Testis (tissue), 3 donors: ENCODE results near the gene TTC39A. TPM values are rescaled to one million over a fixed set of nuclear protein-coding genes. Genes with fewer than 3 reads are reported as not detected.

Experiments used
- DNase-seq: peaks from one replicate; pipeline ENCODE4 v3.0.0-alpha.2; 2019
- H3K27ac ChIP-seq, 2 donors: fragments of 200-600 bp; sonication (generic); one replicate each; pipeline ENCODE4 v1.5.1; 2019
- H3K27me3 ChIP-seq: fragments of 200-600 bp; sonication (generic); one replicate; pipeline ENCODE4 v1.5.1; 2019
- H3K36me3 ChIP-seq: fragments of 200-600 bp; sonication (generic); one replicate; pipeline ENCODE4 v1.5.1; 2017; ENCODE audit warnings: low read depth; ENCODE audit errors: missing control alignments
- H3K4me1 ChIP-seq: fragments of 200-600 bp; sonication (generic); one replicate; pipeline ENCODE4 v1.5.1; 2019
- H3K4me3 ChIP-seq, 2 donors: fragments of 200-600 bp; sonication (generic); one replicate each; pipeline ENCODE4 v1.5.1; 2017 to 2019
- H3K9me3 ChIP-seq: fragments of 200-600 bp; sonication (generic); one replicate; pipeline ENCODE4 v1.5.1; 2017
- CTCF ChIP-seq, 3 experiments: fragments of 450-650 bp in 2 of 3; fragments of 200-600 bp in 1 of 3; sonication (generic) in 1 of 3; IDR thresholded peaks; one replicate each; pipeline ENCODE4 v1.5.1; 2016 to 2019; ENCODE audit warnings: antibody characterized with exemption in 3 of 3, mild to moderate bottlenecking in 2 of 3, moderate library complexity in 1 of 3
- POLR2A ChIP-seq: fragments of 450-650 bp; IDR thresholded peaks from one replicate; pipeline ENCODE4 v1.6.1; 2017; ENCODE audit warnings: antibody characterized with exemption, mild to moderate bottlenecking, moderate library complexity
- WGBS, 2 donors: methylation state at CpG; one replicate each; pipeline ENCODE4 v1.1.5; 2018; 5-methylcytosine and 5-hydroxymethylcytosine counted together
- intact Hi-C: fragments of 100-400 bp; cut with DNase I; formaldehyde crosslinking; loops from one replicate; pipeline ENCODE4 v1.15.1; 2023; ENCODE audit warnings: low total_unique reads
- polyA plus RNA-seq: library from polyadenylated mRNA; stranded (reverse); fragments of 350-450 nt; fragmentation: Illumina TruSeq; extraction: RNeasy Lipid Tissue Mini Kit (QIAGEN cat#74804); gene quantifications from one replicate; pipeline ENCODE4 v1.2.3, GENCODE V29; 2014; ENCODE audit warnings: low read depth, low replicate concordance; ENCODE audit not compliant: insufficient read depth
- total RNA-seq, 2 donors: library from RNA; depleted of rRNA; stranded (reverse); fragments of >200 nt; gene quantifications; one replicate each; pipeline ENCODE4 v1.2.3, GENCODE V29; 2016

TTC39A gene
- total and polyA plus RNA-seq, 3 donors from 2014 or later = 64.7 to 121 (median 120) TPM

GRCh38 chr1:51266181-51266580, 64.2 kb downstream of the TTC39A start:
- Histone ChIP-seq H3K4me3 (no peak overlapping the region), H3K4me1 (peaks cover 9% of the 10 kb centered on the region), H3K36me3 (no peaks in the 10 kb centered on the region), H3K27me3 (no peaks in the 10 kb centered on the region), H3K27ac (no peak overlapping the region), H3K9me3 (no peaks in the 10 kb centered on the region)
- TF ChIP-seq POLR2A = no peak
- TF ChIP-seq CTCF (IDR thresholded peaks at IDR 0.05) = no peak
- intact Hi-C loops = no loop called here
- WGBS, 2 donors = 97% methylated on average over 2 of the region's 2 CpGs
- no peak for DNase-seq

- Histone ChIP-seq H3K36me3 (no peaks in the 10 kb centered on the region), H3K4me1 (peaks cover 7% of the 10 kb centered on the region), H3K27ac (no peak overlapping the region), H3K27me3 (no peaks in the 10 kb centered on the region), H3K4me3 (no peak overlapping the region), H3K9me3 (no peaks in the 10 kb centered on the region)
- WGBS, 2 donors = 87 to 96% methylated on average over 4 of the region's 4 CpGs
- no peak for TF ChIP-seq POLR2A
- TF ChIP-seq CTCF (IDR thresholded peaks at IDR 0.05) = no peak
- intact Hi-C loops = no loop called here
- no peak for DNase-seq
Observed at GRCh38 chr1:51265618-51266017, 64.7 kb downstream of the TTC39A start.

- DNase-seq = no peak
- Histone ChIP-seq H3K27me3 (peaks cover 2% of the 10 kb centered on the region), H3K9me3 (no peaks in the 10 kb centered on the region), H3K27ac (no peak overlapping the region), H3K4me3 (no peak overlapping the region), H3K4me1 (peaks cover 10% of the 10 kb centered on the region), H3K36me3 (no peaks in the 10 kb centered on the region)
- 26 to 44% methylated on average over 3 of the region's 3 CpGs for WGBS, 2 donors
- TF ChIP-seq CTCF (IDR thresholded peaks at IDR 0.05) = no peak
- no peak for TF ChIP-seq POLR2A
- intact Hi-C loops = no loop called here
Observed at GRCh38 chr1:51264451-51264850, 65.9 kb downstream of the TTC39A start.

GRCh38 chr1:51263147-51263877, 67.0 kb downstream of the TTC39A start:
- TF ChIP-seq CTCF (IDR thresholded peaks at IDR 0.05) = no peak
- TF ChIP-seq POLR2A = no peak
- peaks cover 19% of the 10 kb centered on the region for H3K4me1 ChIP-seq
- H3K9me3 ChIP-seq = no peaks in the 10 kb centered on the region
- no peak overlapping the region for H3K4me3 ChIP-seq
- peaks cover 2% of the 10 kb centered on the region for H3K27me3 ChIP-seq
- no peak overlapping the region for H3K27ac ChIP-seq
- intact Hi-C loops = no loop called here
- DNase-seq = no peak
- 72 to 73% methylated on average over 4 of the region's 4 CpGs for WGBS, 2 donors
- H3K36me3 ChIP-seq = no peaks in the 10 kb centered on the region

GRCh38 chr1:51255331-51255730, 75.0 kb downstream of the TTC39A start:
- no peaks in the 10 kb centered on the region for H3K36me3 ChIP-seq
- DNase-seq = no peak
- no peak overlapping the region for H3K4me3 ChIP-seq
- peaks cover 11% of the 10 kb centered on the region for H3K4me1 ChIP-seq
- no peak for TF ChIP-seq CTCF (IDR thresholded peaks at IDR 0.05)
- no peak for TF ChIP-seq POLR2A
- H3K27ac ChIP-seq = no peak overlapping the region
- WGBS, 2 donors = 61 to 81% methylated on average over 3 of the region's 3 CpGs
- H3K27me3 ChIP-seq = peaks cover 2% of the 10 kb centered on the region
- intact Hi-C loops = no loop called here
- H3K9me3 ChIP-seq = no peaks in the 10 kb centered on the region
